ENCODE results near the gene HCFC1R1. TPM values are rescaled to one million over a fixed set of nuclear protein-coding genes. Genes with fewer than 3 reads are reported as not detected.
A peak's percentile ranks its signal among the peaks of the same experiment; 100 is the strongest.
"Not testable (repeated sequence)": the region's sequence is repeated elsewhere in the genome, so short reads cannot be mapped to it uniquely, and the experiment has no call there.

Gene HCFC1R1
- total RNA-seq, 1 donor from 2014 or later: 30.3 TPM

- no peaks in the 10 kb centered on the region for H3K27me3 Mint-ChIP-seq (ENCODE audit: low read depth)
- intact Hi-C loops (cut with micrococcal nuclease): no loop called here
- no peak for DNase-seq (ENCODE audit: low spot score)
- H3K4me3 Mint-ChIP-seq (ENCODE audit: low read depth): peak overlapping the region; percentile 73
- no peaks in the 10 kb centered on the region for H3K9me3 Mint-ChIP-seq
- peak overlapping the region; percentile 63 for H3K27ac Mint-ChIP-seq
- H3K4me1 Mint-ChIP-seq (ENCODE audit: low read depth): peaks cover 52% of the 10 kb centered on the region
- peaks cover 43% of the 10 kb centered on the region for H3K36me3 Mint-ChIP-seq (ENCODE audit: low read depth)
These were observed 40.1 kb upstream of the HCFC1R1 start for GRCh38 chr16:3063625-3064386.

GRCh38 chr16:3062553-3062952, 38.8 kb upstream of the HCFC1R1 start:
- Mint-ChIP-seq H3K4me3 (ENCODE audit: low read depth) (no peak overlapping the region), H3K4me1 (ENCODE audit: low read depth) (peaks cover 46% of the 10 kb centered on the region), H3K27me3 (ENCODE audit: low read depth) (no peaks in the 10 kb centered on the region), H3K27ac (no peak overlapping the region), H3K36me3 (ENCODE audit: low read depth) (peaks cover 30% of the 10 kb centered on the region), H3K9me3 (no peaks in the 10 kb centered on the region)
- DNase-seq (ENCODE audit: low spot score): no peak
- intact Hi-C loops (cut with micrococcal nuclease): no loop called here

GRCh38 chr16:3060339-3061127, 36.8 kb upstream of the HCFC1R1 start:
- Mint-ChIP-seq H3K4me1 (ENCODE audit: low read depth) (peaks cover 53% of the 10 kb centered on the region), H3K27me3 (ENCODE audit: low read depth) (no peaks in the 10 kb centered on the region)

GRCh38 chr16:3059723-3060242, 36.0 kb upstream of the HCFC1R1 start:
- H3K36me3 Mint-ChIP-seq (ENCODE audit: low read depth): peaks cover 31% of the 10 kb centered on the region
- H3K27ac Mint-ChIP-seq: peak overlapping the region; percentile 89
- H3K9me3 Mint-ChIP-seq: no peaks in the 10 kb centered on the region
- intact Hi-C loops (cut with micrococcal nuclease): loop anchor here (1.0 to 10.0 kb wide), 5 partner anchors 15 to 445 kb away; partner anchors contain the start of gene CLUAP1
- H3K27me3 Mint-ChIP-seq (ENCODE audit: low read depth): no peaks in the 10 kb centered on the region
- no peak for DNase-seq (ENCODE audit: low spot score)
- peak overlapping the region; percentile 85 for H3K4me3 Mint-ChIP-seq (ENCODE audit: low read depth)
- peaks cover 59% of the 10 kb centered on the region for H3K4me1 Mint-ChIP-seq (ENCODE audit: low read depth)

More at GRCh38 chr16:3060339-3061127, 36.8 kb upstream of the HCFC1R1 start:
- intact Hi-C loops (cut with micrococcal nuclease): no loop called here
- no peak for DNase-seq (ENCODE audit: low spot score)
- peak overlapping the region; percentile 85 for H3K4me3 Mint-ChIP-seq (ENCODE audit: low read depth)
- peaks cover 25% of the 10 kb centered on the region for H3K36me3 Mint-ChIP-seq (ENCODE audit: low read depth)
- no peaks in the 10 kb centered on the region for H3K9me3 Mint-ChIP-seq
- H3K27ac Mint-ChIP-seq: peak overlapping the region; percentile 89

- DNase-seq (ENCODE audit: low spot score): peak; percentile 86
- Mint-ChIP-seq H3K27me3 (ENCODE audit: low read depth) (no peaks in the 10 kb centered on the region), H3K4me1 (ENCODE audit: low read depth) (peaks cover 60% of the 10 kb centered on the region), H3K36me3 (ENCODE audit: low read depth) (peaks cover 37% of the 10 kb centered on the region), H3K9me3 (no peaks in the 10 kb centered on the region), H3K27ac (peak overlapping the region; percentile 89), H3K4me3 (ENCODE audit: low read depth) (peak overlapping the region; percentile 86)
- intact Hi-C loops (cut with micrococcal nuclease): loop anchor here (1.0 to 10.0 kb wide), 5 partner anchors 16 to 446 kb away; partner anchors contain the start of gene CLUAP1
These were observed 35.4 kb upstream of the HCFC1R1 start for GRCh38 chr16:3059041-3059722.

- intact Hi-C loops (cut with micrococcal nuclease): loop anchor here (1.0 to 10.0 kb wide), 5 partner anchors 16 to 446 kb away; partner anchors contain the start of gene CLUAP1
- Mint-ChIP-seq H3K4me1 (ENCODE audit: low read depth) (peaks cover 60% of the 10 kb centered on the region), H3K27ac (peak overlapping the region; percentile 80), H3K27me3 (ENCODE audit: low read depth) (no peaks in the 10 kb centered on the region), H3K36me3 (ENCODE audit: low read depth) (peaks cover 40% of the 10 kb centered on the region), H3K9me3 (no peaks in the 10 kb centered on the region), H3K4me3 (ENCODE audit: low read depth) (peak overlapping the region; percentile 86)
- DNase-seq (ENCODE audit: low spot score): no peak
These were observed 34.6 kb upstream of the HCFC1R1 start for GRCh38 chr16:3058139-3059030.

GRCh38 chr16:3057181-3058138, 33.7 kb upstream of the HCFC1R1 start:
- intact Hi-C loops (cut with micrococcal nuclease): loop anchor here (2.0 to 10.0 kb wide), 4 partner anchors 17 to 447 kb away; partner anchors contain the start of gene CLUAP1
- Mint-ChIP-seq H3K36me3 (ENCODE audit: low read depth) (peaks cover 42% of the 10 kb centered on the region), H3K9me3 (no peaks in the 10 kb centered on the region), H3K27me3 (ENCODE audit: low read depth) (no peaks in the 10 kb centered on the region), H3K4me3 (ENCODE audit: low read depth) (peak overlapping the region; percentile 71), H3K4me1 (ENCODE audit: low read depth) (peaks cover 54% of the 10 kb centered on the region), H3K27ac (peak overlapping the region; percentile 87)
- DNase-seq (ENCODE audit: low spot score): no peak

DNA sequence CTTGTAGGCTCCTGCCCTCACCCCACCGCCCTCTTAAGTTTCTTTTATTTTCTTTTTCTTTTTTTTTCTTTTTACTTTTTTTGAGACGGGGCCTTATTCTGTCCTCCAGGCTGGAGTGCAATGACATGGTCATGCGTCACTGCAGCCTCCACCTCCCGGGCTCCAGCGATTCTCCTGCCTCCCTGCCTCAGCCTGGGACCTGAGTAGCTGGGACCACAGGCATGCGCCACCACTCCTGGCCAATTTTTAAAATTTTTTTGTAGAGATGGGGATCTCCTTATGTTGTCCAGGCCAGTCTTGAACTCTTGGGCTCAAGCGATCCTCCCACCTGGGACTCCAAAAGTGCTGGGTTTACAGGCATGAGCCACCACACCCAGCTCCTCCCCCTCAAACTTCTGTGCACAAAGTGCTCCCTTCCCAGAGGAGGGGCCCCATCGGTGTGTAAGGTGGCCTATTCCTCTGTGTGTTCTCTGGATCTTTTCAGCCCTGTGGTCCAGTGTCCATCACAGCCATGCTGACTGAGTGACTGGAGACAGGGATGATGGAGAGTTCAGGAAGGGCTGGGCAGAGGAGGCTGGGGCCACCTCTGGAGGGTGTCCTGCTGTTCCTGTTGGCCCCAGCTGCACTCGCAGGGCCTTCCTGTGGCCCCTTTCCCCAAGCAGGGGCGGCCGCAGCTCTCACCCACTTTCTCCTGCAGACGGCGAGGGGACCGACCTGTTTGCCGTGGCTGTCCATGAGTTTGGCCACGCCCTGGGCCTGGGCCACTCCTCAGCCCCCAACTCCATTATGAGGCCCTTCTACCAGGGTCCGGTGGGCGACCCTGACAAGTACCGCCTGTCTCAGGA, 32.8 kb upstream of the HCFC1R1 start:
- H3K27ac Mint-ChIP-seq: peak overlapping the region; percentile 87

DNA sequence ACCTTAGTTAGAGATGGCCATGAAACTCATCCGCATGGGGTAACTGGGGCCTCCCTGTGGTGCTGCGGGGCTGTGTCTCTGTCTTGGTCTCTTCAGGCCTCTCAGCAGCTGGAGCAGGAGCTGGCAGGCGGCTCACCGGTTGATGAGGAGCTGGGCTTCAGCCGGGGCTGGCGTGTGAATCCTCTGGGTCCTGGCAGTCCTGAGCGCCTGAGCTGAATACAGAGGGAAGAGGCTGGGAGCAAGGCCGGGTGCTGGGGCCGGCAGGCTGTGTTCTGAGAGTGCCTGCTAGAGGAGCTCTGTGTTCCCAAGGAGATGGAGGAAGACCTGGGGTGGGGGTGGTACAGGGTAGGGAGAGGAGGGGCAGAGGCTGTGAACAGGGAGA, 32.0 kb upstream of the HCFC1R1 start:
- Mint-ChIP-seq H3K4me3 (ENCODE audit: low read depth) (peak overlapping the region; percentile 63), H3K36me3 (ENCODE audit: low read depth) (peaks cover 55% of the 10 kb centered on the region), H3K4me1 (ENCODE audit: low read depth) (peaks cover 66% of the 10 kb centered on the region), H3K27ac (peak overlapping the region; percentile 68)
- DNase-seq (ENCODE audit: low spot score); H3K9me3 Mint-ChIP-seq; H3K27me3 Mint-ChIP-seq (ENCODE audit: low read depth): not testable (repeated sequence)
- intact Hi-C loops (cut with micrococcal nuclease): loop anchor here (5.0 to 10.0 kb wide), 2 partner anchors 97 to 449 kb away; partner anchors contain the start of gene CLUAP1

More for the DNA sequence above, 32.8 kb upstream of the HCFC1R1 start:
- Mint-ChIP-seq H3K36me3 (ENCODE audit: low read depth) (peaks cover 48% of the 10 kb centered on the region), H3K4me3 (ENCODE audit: low read depth) (peak overlapping the region; percentile 71), H3K27me3 (ENCODE audit: low read depth) (no peaks in the 10 kb centered on the region), H3K4me1 (ENCODE audit: low read depth) (peaks cover 58% of the 10 kb centered on the region), H3K9me3 (no peaks in the 10 kb centered on the region)
- intact Hi-C loops (cut with micrococcal nuclease): loop anchor here (5.0 to 10.0 kb wide), 2 partner anchors 96 to 448 kb away; partner anchors contain the start of gene CLUAP1
- DNase-seq (ENCODE audit: low spot score): no peak

Measured in activated T-helper 2 cell treated with anti-CD3 and anti-CD28 coated beads, Interferon-gamma antibody, Interleukin-2, Interleukin-4, amounts not matched to agents 10 μg/mL and 5 μg/mL and 100 μg/mL, durations not matched to agents 14 hours and 24 hours and 36 hours (primary cell).